Mesendoderm (in vitro differentiated cells): Measurements from ENCODE around the gene MAGEB16. TPM values are rescaled to one million over a fixed set of nuclear protein-coding genes. Genes with fewer than 3 reads are reported as not detected.
A peak's percentile ranks its signal among the peaks of the same experiment; 100 is the strongest.

Experiments
- DNase-seq: peaks from one replicate; pipeline ENCODE4 v3.0.0; 2013
- H2AK5ac ChIP-seq: 2 replicates; pipeline ENCODE4 v1.6.1; 2013; ENCODE audit warnings: low read length, inconsistent platforms
- H2BK120ac ChIP-seq: 2 replicates; pipeline ENCODE4 v1.6.1; 2013; ENCODE audit warnings: low read depth, mild to moderate bottlenecking, low read length, moderate library complexity, mixed read lengths
- H2BK15ac ChIP-seq: replicated peaks from 2 replicates; pipeline ENCODE4 v1.6.1; 2013; ENCODE audit warnings: low read depth, mild to moderate bottlenecking, moderate library complexity
- H2BK5ac ChIP-seq: 2 replicates; pipeline ENCODE4 v1.6.1; 2013; ENCODE audit warnings: low read length, inconsistent platforms
- H3K18ac ChIP-seq: 2 replicates; pipeline ENCODE4 v1.6.1; 2013; ENCODE audit warnings: mild to moderate bottlenecking, low read length, mixed read lengths
- H3K23ac ChIP-seq: one replicate; pipeline ENCODE4 v1.6.1; 2013; ENCODE audit warnings: low read length
- H3K27ac ChIP-seq: 2 replicates; pipeline ENCODE4 v1.5.1; 2013; ENCODE audit warnings: low read depth, mild to moderate bottlenecking, inconsistent platforms, low read length, moderate library complexity
- H3K27me3 ChIP-seq: 2 replicates; pipeline ENCODE4 v1.6.1; 2013; ENCODE audit warnings: low read length, control low read depth, mild to moderate bottlenecking, inconsistent platforms; ENCODE audit not compliant: insufficient read depth, poor library complexity
- H3K36me3 ChIP-seq: 2 replicates; pipeline ENCODE4 v1.6.1; 2013; ENCODE audit warnings: low read length, inconsistent platforms; ENCODE audit not compliant: control insufficient read depth, insufficient read depth
- H3K4ac ChIP-seq: one replicate; pipeline ENCODE4 v1.6.1; 2013; ENCODE audit warnings: low read depth, mild to moderate bottlenecking, low read length, moderate library complexity
- H3K4me1 ChIP-seq: 2 replicates; pipeline ENCODE4 v1.6.1; 2013; ENCODE audit warnings: low read depth, low read length, inconsistent platforms; ENCODE audit not compliant: control insufficient read depth
- H3K4me2 ChIP-seq: 2 replicates; pipeline ENCODE4 v1.6.1; 2013; ENCODE audit warnings: low read length
- H3K4me3 ChIP-seq: 2 replicates; pipeline ENCODE4 v1.5.1; 2013; ENCODE audit warnings: mild to moderate bottlenecking, low read length
- H3K56ac ChIP-seq: one replicate; pipeline ENCODE4 v1.6.1; 2013; ENCODE audit warnings: low read length
- H3K79me1 ChIP-seq: 2 replicates; pipeline ENCODE4 v1.6.1; 2013; ENCODE audit warnings: low read length, inconsistent platforms
- H3K79me2 ChIP-seq: 2 replicates; pipeline ENCODE4 v1.6.1; 2013; ENCODE audit warnings: mild to moderate bottlenecking, low read length; ENCODE audit not compliant: control insufficient read depth, insufficient read depth
- H3K9ac ChIP-seq: 2 replicates; pipeline ENCODE4 v1.6.1; 2013; ENCODE audit warnings: low read length, inconsistent platforms
- H4K5ac ChIP-seq: one replicate; pipeline ENCODE4 v1.6.1; 2013; ENCODE audit warnings: low read length
- H4K8ac ChIP-seq: one replicate; pipeline ENCODE4 v1.6.1; 2013; ENCODE audit warnings: low read depth, mild to moderate bottlenecking, control low read depth, low read length, moderate library complexity
- WGBS: extraction: QIAGEN DNeasy Blood & Tissue Kit; methylation state at CpG from one replicate; pipeline ENCODE4 v1.1.7; 2013; ENCODE audit warnings: low lambda C conversion rate, missing lambda C conversion rate; ENCODE audit not compliant: insufficient coverage; ENCODE audit errors: extremely low coverage; 5-methylcytosine and 5-hydroxymethylcytosine counted together
- polyA plus RNA-seq, 2 experiments: library from polyadenylated mRNA; stranded (reverse); fragments of 200-250 nt; gene quantifications; one replicate each; pipeline ENCODE4 v1.2.3, GENCODE V29; 2013

Gene MAGEB16
- polyA plus RNA-seq (2013, experiment 1 of 2) = 0.13 TPM
- 0.10 TPM for polyA plus RNA-seq (2013, experiment 2 of 2)

DNA sequence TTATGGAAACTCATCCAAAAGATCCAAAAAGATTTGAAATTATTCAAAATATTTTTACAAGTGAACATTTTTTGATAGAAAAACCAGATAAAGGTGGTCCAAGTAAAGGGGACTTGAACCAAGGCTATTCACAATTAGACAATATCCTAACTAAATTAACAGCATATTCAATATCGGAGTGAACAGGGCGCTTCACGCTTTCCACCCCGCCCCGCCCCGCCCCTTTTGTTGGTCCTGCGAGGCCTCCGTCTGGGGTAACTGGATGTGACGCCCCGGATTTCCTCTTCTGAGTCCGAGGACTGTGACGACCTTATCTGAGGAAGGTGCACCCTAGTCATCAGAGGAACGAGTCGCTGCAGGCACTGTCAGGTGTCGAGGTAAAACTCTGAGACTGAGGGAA, at the start of gene MAGEB16:
TSS of gene MAGEB16 (plus strand) at position 301 of the 400 bp plus-strand sequence. CDS start 3,855 bp downstream, outside the sequence.
- Histone ChIP-seq H3K27ac (no peak within 1 kb of the TSS), H3K4me1 (no peaks in the 10 kb centered on the region), H3K4ac (no peak within 1 kb of the TSS), H3K36me3 (no peaks in the 10 kb centered on the region), H3K18ac (no peak within 1 kb of the TSS), H3K4me3 (no peak within 1 kb of the TSS), H4K5ac (no peak within 1 kb of the TSS), H3K56ac (no peak within 1 kb of the TSS), H3K79me2 (no peaks in the 10 kb centered on the region), H3K79me1 (no peaks in the 10 kb centered on the region), H2AK5ac (no peak within 1 kb of the TSS), H4K8ac (no peak within 1 kb of the TSS), H2BK5ac (no peak within 1 kb of the TSS), H2BK120ac (no peak within 1 kb of the TSS), H3K23ac (no peak within 1 kb of the TSS), H3K4me2 (no peak within 1 kb of the TSS), H2BK15ac (no peak within 1 kb of the TSS), H3K27me3 (no peaks in the 10 kb centered on the region), H3K9ac (no peak within 1 kb of the TSS)
- no peak for DNase-seq
- no CpG with 5 or more reads among the region's 15 CpGs for WGBS

DNA sequence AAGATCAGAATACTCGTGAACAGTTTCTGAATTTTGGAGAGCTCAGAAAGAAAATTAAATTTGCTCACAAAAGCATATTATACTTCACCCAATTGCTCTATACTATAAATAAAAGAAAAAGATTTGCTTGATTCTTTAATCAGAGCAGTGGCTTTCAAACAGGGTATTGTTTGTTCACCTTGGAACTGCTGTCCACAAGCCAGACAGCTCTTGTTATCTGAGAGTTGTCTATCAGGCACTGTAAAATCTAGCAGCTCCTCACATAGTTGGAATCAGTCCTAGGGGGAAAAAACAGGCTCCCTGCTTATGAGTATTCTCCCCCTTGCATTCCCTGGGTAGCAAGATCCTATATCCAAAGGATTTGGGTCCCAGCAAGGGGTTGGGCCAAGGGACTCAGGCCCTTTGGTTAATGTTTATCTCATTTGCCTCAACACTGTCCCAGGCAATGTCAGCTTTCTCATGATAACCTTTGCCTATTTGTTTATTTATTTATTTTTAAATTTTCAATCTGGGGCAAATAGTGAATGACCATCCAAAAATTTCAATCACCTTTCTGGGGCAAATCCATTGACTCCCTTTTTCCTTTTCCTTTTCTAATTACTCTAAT, 24.1 kb upstream of the MAGEB16 start:
- no peaks in the 10 kb centered on the region for H3K79me2 ChIP-seq
- WGBS = no CpG with 5 or more reads among the region's 1 CpG
- H2BK15ac ChIP-seq = no peak overlapping the region
- no peak overlapping the region for H4K5ac ChIP-seq
- H3K27me3 ChIP-seq = no peaks in the 10 kb centered on the region
- DNase-seq = no peak
- H3K56ac ChIP-seq = no peak overlapping the region
- H2BK120ac ChIP-seq = no peak overlapping the region
- H3K27ac ChIP-seq = no peak overlapping the region
- no peak overlapping the region for H3K4me2 ChIP-seq
- no peak overlapping the region for H3K23ac ChIP-seq
- no peak overlapping the region for H3K4ac ChIP-seq
- H4K8ac ChIP-seq = no peak overlapping the region
- H3K4me3 ChIP-seq = no peak overlapping the region
- H2AK5ac ChIP-seq = no peak overlapping the region
- no peak overlapping the region for H3K18ac ChIP-seq
- no peaks in the 10 kb centered on the region for H3K4me1 ChIP-seq
- no peak overlapping the region for H2BK5ac ChIP-seq
- H3K9ac ChIP-seq = no peak overlapping the region
- no peaks in the 10 kb centered on the region for H3K36me3 ChIP-seq
- H3K79me1 ChIP-seq = no peaks in the 10 kb centered on the region

- Histone ChIP-seq H3K27ac (no peak overlapping the region), H2AK5ac (no peak overlapping the region), H3K56ac (no peak overlapping the region), H3K27me3 (no peaks in the 10 kb centered on the region), H3K36me3 (no peaks in the 10 kb centered on the region), H3K18ac (no peak overlapping the region), H2BK5ac (no peak overlapping the region), H3K79me1 (no peaks in the 10 kb centered on the region), H2BK15ac (no peak overlapping the region), H3K23ac (no peak overlapping the region), H4K8ac (no peak overlapping the region), H3K4me1 (no peaks in the 10 kb centered on the region), H3K9ac (no peak overlapping the region), H3K4me3 (no peak overlapping the region), H3K4me2 (no peak overlapping the region), H3K79me2 (no peaks in the 10 kb centered on the region), H4K5ac (no peak overlapping the region), H3K4ac (no peak overlapping the region), H2BK120ac (no peak overlapping the region)
- no CpG with 5 or more reads among the region's 6 CpGs for WGBS
- no peak for DNase-seq
Measured at GRCh38 chrX:35785075-35785474, 13.1 kb upstream of the MAGEB16 start.

DNA sequence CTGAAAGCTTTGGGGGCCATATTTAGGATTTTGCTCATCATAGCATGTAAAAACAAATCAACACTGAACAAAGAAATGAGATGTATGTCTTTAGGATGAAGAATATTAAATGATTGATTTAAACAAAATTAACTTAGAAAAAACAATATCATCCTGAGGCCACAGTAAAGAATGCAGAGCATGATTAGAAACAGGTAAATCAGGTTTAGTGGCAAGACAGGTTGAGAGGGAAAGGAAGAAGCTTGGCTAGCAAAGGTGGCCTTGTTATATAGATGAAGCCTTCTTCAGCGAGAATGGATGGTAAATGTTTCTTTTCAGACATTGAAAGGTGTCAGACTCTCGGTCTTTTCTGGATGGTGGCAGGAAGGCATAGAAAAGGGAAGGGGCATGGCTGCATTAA, 11.9 kb upstream of the MAGEB16 start:
- Histone ChIP-seq H2BK15ac (no peak overlapping the region), H2BK5ac (no peak overlapping the region), H4K5ac (no peak overlapping the region), H3K4ac (no peak overlapping the region), H3K4me2 (no peak overlapping the region), H3K18ac (no peak overlapping the region), H3K23ac (no peak overlapping the region), H4K8ac (no peak overlapping the region), H3K27me3 (no peaks in the 10 kb centered on the region), H3K79me1 (no peaks in the 10 kb centered on the region), H2BK120ac (no peak overlapping the region), H3K4me1 (no peaks in the 10 kb centered on the region), H3K79me2 (no peaks in the 10 kb centered on the region), H3K36me3 (no peaks in the 10 kb centered on the region), H2AK5ac (no peak overlapping the region), H3K56ac (no peak overlapping the region), H3K27ac (no peak overlapping the region), H3K4me3 (no peak overlapping the region), H3K9ac (no peak overlapping the region)
- no peak for DNase-seq
- WGBS = no CpG with 5 or more reads among the region's 2 CpGs

DNA sequence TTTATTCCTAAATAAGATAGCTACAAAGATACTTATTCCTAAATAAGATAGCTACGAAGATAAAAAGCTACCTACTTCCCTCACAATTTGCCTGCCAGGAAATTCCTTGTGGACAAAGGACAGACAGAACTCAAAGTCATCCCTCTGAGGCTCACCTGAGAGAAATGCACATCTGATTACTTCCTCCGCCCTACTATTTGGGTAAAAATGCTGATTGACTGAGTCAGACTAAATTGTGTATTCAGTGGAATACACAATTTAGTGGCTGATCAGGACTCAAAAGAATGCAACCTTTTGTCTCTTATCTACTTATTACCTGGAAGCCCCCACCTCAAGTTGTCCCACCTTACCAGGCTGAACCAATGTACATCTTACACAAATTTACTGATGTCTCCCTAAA, 10.3 kb upstream of the MAGEB16 start:
- Histone ChIP-seq H3K18ac (no peak overlapping the region), H2BK5ac (no peak overlapping the region), H2BK15ac (no peak overlapping the region), H3K36me3 (no peaks in the 10 kb centered on the region), H4K8ac (no peak overlapping the region), H3K27me3 (no peaks in the 10 kb centered on the region), H2AK5ac (no peak overlapping the region), H3K56ac (no peak overlapping the region), H3K9ac (no peak overlapping the region), H3K4me3 (no peak overlapping the region), H3K4ac (no peak overlapping the region), H2BK120ac (no peak overlapping the region), H3K4me2 (no peak overlapping the region), H3K27ac (no peak overlapping the region), H3K79me2 (no peaks in the 10 kb centered on the region), H3K79me1 (no peaks in the 10 kb centered on the region), H4K5ac (no peak overlapping the region), H3K4me1 (no peaks in the 10 kb centered on the region), H3K23ac (no peak overlapping the region)
- peak; percentile 53 for DNase-seq
- WGBS = no CpG with 5 or more reads among the region's 2 CpGs

GRCh38 chrX:35800474-35800873, 2.3 kb downstream of the MAGEB16 start:
- DNase-seq = no peak

More at GRCh38 chrX:35800474-35800873, 2.3 kb downstream of the MAGEB16 start:
- WGBS = no CpG with 5 or more reads among the region's 5 CpGs
- H3K4ac ChIP-seq = no peak overlapping the region
- H2BK5ac ChIP-seq = no peak overlapping the region
- H3K56ac ChIP-seq = no peak overlapping the region
- no peak overlapping the region for H3K18ac ChIP-seq
- H3K4me1 ChIP-seq = no peaks in the 10 kb centered on the region
- no peak overlapping the region for H3K4me2 ChIP-seq
- no peaks in the 10 kb centered on the region for H3K36me3 ChIP-seq
- no peak overlapping the region for H3K23ac ChIP-seq
- H3K9ac ChIP-seq = no peak overlapping the region
- H3K79me1 ChIP-seq = no peaks in the 10 kb centered on the region
- H3K4me3 ChIP-seq = no peak overlapping the region
- H3K27me3 ChIP-seq = no peaks in the 10 kb centered on the region
- H2BK120ac ChIP-seq = no peak overlapping the region
- no peak overlapping the region for H4K5ac ChIP-seq
- H3K27ac ChIP-seq = no peak overlapping the region
- H2AK5ac ChIP-seq = no peak overlapping the region
- H4K8ac ChIP-seq = no peak overlapping the region
- H3K79me2 ChIP-seq = no peaks in the 10 kb centered on the region
- H2BK15ac ChIP-seq = no peak overlapping the region
